Neutrophil (primary cell): ENCODE results near the gene C1orf35.

Source experiments
- H3K27ac ChIP-seq: fragments of 200-600 bp; sonication (generic); 2 replicates; pipeline ENCODE4 v1.5.1; 2016; ENCODE audit warnings: mild to moderate bottlenecking, moderate library complexity
- H3K27me3 ChIP-seq: fragments of 200-600 bp; sonication (generic); 2 replicates; pipeline ENCODE4 v1.6.0; 2016; ENCODE audit warnings: mild to moderate bottlenecking
- H3K36me3 ChIP-seq: fragments of 200-600 bp; sonication (generic); 2 replicates; pipeline ENCODE4 v1.5.1; 2017
- H3K4me1 ChIP-seq, 2 experiments: fragments of 200-600 bp in 1 of 2; sonication (generic) in 1 of 2; 1 replicate in 1 of 2; 2 replicates in 1 of 2; pipeline versions ENCODE4 v1.5.1 to v1.6.1; 2013 to 2016; ENCODE audit warnings: low read depth in 1 of 2, low read length in 1 of 2, mild to moderate bottlenecking in 1 of 2, moderate library complexity in 1 of 2; ENCODE audit not compliant: control insufficient read depth in 1 of 2, insufficient read depth in 1 of 2
- H3K4me3 ChIP-seq, 2 experiments: fragments of 200-600 bp in 1 of 2; sonication (generic) in 1 of 2; 1 replicate in 1 of 2; 2 replicates in 1 of 2; pipeline ENCODE4 v1.5.1; 2013 to 2016; ENCODE audit warnings: low read depth in 1 of 2, low read length in 1 of 2, mild to moderate bottlenecking in 1 of 2, moderate library complexity in 1 of 2
- H3K9me3 ChIP-seq: fragments of 200-600 bp; sonication (generic); 2 replicates; pipeline ENCODE4 v1.5.1; 2016
- TF ChIP-seq, protein P1 (sequence below): fragments of 200-600 bp; sonication (generic); IDR thresholded peaks from 2 replicates; pipeline ENCODE4 v1.5.1; 2016; ENCODE audit warnings: antibody characterized with exemption

C1orf35 gene

DNA sequence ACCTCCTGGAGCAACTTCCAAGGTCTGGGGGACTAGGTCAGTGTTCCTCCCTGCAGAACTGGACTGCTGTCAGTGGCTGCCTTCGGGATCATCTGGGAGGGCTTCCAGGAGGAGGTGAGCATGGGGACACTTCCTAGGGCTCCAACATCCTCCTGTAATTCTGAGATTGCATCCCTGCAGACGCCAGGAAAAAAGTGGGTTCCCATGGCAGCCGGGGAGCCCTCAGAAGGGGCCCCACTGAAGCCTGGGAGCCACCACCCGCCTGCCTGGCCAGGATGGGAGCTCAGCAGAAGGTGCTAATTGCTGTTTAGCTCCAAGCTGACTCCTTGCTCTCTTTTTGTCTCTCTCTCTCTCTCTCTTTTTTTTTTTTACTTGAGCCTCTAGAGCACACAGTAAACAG, 36.7 kb downstream of the C1orf35 start:
- no peak overlapping the region for H3K4me3 ChIP-seq
- H3K27me3 ChIP-seq = peaks cover 88% of the 10 kb centered on the region
- no peaks in the 10 kb centered on the region for H3K4me1 ChIP-seq
- no peaks in the 10 kb centered on the region for H3K36me3 ChIP-seq
- H3K27ac ChIP-seq = no peak overlapping the region
- TF ChIP-seq, protein P1, sequence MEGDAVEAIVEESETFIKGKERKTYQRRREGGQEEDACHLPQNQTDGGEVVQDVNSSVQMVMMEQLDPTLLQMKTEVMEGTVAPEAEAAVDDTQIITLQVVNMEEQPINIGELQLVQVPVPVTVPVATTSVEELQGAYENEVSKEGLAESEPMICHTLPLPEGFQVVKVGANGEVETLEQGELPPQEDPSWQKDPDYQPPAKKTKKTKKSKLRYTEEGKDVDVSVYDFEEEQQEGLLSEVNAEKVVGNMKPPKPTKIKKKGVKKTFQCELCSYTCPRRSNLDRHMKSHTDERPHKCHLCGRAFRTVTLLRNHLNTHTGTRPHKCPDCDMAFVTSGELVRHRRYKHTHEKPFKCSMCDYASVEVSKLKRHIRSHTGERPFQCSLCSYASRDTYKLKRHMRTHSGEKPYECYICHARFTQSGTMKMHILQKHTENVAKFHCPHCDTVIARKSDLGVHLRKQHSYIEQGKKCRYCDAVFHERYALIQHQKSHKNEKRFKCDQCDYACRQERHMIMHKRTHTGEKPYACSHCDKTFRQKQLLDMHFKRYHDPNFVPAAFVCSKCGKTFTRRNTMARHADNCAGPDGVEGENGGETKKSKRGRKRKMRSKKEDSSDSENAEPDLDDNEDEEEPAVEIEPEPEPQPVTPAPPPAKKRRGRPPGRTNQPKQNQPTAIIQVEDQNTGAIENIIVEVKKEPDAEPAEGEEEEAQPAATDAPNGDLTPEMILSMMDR = no peak
- no peaks in the 10 kb centered on the region for H3K9me3 ChIP-seq

DNA sequence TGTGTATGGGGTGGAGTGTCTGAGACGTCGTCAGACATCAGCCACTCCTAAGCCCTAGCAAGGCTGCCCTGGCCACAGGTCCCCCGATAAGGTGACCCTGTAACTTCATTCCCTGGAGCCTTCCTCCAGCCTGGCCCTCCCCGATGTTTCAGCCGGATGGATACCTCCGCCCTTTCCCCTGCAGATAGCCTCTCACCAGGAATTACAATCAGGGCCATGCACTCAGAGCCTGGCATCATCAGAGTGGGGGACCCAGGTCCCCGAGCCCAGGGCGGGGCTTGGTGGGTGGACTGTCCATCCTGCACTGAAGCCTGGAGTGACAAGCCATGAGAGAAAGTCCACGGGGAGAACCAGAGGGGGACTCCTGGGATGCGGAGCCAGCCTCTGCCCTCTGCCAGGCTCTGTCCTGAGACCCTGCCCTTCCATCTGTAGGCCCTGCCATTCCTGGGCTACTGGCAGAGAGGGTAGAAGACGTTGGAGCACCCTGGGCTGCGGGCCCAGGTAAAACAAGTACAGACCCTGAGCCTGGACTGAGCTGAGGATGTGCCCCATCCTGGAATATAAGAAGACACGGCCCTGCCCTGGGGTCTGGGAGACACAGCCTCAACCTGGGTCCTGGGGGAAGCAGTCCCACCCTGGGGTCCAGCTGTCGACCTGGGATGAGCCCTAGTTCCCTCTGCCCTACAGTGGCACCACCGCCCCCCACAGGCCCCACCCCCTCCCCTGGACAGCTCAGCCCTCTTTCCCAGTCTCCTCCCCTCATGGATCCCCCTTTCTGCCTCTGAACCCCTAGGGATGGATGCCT, 37.4 kb downstream of the C1orf35 start:
- H3K4me1 ChIP-seq = peaks cover 1 to 2% of the 10 kb centered on the region in 2 experiments
- no peaks in the 10 kb centered on the region for H3K36me3 ChIP-seq
- H3K27me3 ChIP-seq = peaks cover 88% of the 10 kb centered on the region
- H3K4me3 ChIP-seq = no peak overlapping the region
- H3K27ac ChIP-seq = no peak overlapping the region
- H3K9me3 ChIP-seq = no peaks in the 10 kb centered on the region
- TF ChIP-seq, protein P1 = no peak

DNA sequence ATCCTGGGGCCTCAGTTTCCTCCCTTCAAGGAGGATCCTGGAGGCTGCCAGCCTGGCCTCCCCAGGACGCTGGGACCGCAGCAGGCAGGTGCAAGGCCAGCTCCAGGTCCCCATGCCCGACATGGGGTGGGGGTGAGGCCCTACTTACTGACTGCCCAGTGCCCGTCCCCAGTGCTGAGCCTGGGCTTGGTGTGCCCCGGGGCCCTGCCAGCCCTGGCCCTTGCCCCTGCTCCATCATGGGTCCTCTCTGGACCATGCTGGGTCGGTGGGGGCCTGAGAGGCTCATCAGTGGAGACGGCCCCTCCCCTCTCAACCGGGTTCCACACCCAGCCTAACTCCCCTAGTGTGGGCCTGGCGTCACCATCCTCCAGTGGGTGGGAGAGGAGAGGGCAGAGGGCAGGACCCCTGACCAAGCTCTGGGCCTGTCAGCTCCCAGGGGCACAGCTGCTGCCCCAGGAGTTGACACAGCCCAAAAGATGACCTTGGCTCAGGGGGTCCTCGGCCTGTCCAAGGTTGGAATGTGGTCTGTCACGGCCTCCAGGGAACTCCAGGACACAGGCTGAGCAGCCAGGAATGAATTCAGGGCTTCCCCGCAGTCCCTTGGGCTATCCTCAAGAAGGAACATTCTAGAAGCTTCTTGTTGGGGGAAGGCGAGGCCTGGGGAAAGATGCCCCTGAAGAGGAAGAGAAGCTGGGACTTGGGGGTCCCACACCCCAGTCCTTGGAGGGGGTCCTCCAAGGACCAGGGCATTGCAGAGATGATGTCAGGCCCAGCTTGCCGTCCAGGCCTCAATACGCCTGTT, 38.2 kb downstream of the C1orf35 start:
- peaks cover 89% of the 10 kb centered on the region for H3K27me3 ChIP-seq
- TF ChIP-seq, protein P1 = no peak

GRCh38 chr1:228064296-228064695, 38.8 kb downstream of the C1orf35 start:
- Histone ChIP-seq H3K27ac (no peak overlapping the region), H3K9me3 (no peaks in the 10 kb centered on the region), H3K36me3 (no peaks in the 10 kb centered on the region), H3K4me3 (no peak overlapping the region), H3K27me3 (peaks cover 91% of the 10 kb centered on the region), H3K4me1 (peaks cover 14 to 16% of the 10 kb centered on the region in 2 experiments)
- TF ChIP-seq, protein P1 = no peak

More for the DNA sequence above, 38.2 kb downstream of the C1orf35 start:
- H3K27ac ChIP-seq = no peak overlapping the region
- H3K4me1 ChIP-seq = peaks cover 8 to 10% of the 10 kb centered on the region in 2 experiments
- H3K4me3 ChIP-seq = no peak overlapping the region
- H3K36me3 ChIP-seq = no peaks in the 10 kb centered on the region
- no peaks in the 10 kb centered on the region for H3K9me3 ChIP-seq

- Histone ChIP-seq H3K27ac (no peak overlapping the region), H3K4me3 (no peak overlapping the region), H3K4me1 (peaks cover 14 to 23% of the 10 kb centered on the region in 2 experiments), H3K9me3 (no peaks in the 10 kb centered on the region), H3K27me3 (peaks cover 91% of the 10 kb centered on the region), H3K36me3 (no peaks in the 10 kb centered on the region)
- TF ChIP-seq, protein P1 = no peak
These were observed 39.6 kb downstream of the C1orf35 start for GRCh38 chr1:228063251-228064191.
